Measurements from ENCODE around the gene MS4A7. TPM values are rescaled to one million over a fixed set of nuclear protein-coding genes. Genes with fewer than 3 reads are reported as not detected.

MS4A7 gene
- polyA plus RNA-seq, 2 of the 4 experiments (the other 2 are of a cell fraction) = not detected

- Histone ChIP-seq H3K4me2 (no peak overlapping the region), H3K9me3 (no peaks in the 10 kb centered on the region), H3K4me1 (peaks cover 7% of the 10 kb centered on the region; the same call in 1 of the 3 replicates), H3K4me3 (no peak overlapping the region), H3K27ac (no peak overlapping the region)
- TF ChIP-seq EHF (CRISPR knock-in tag; IDR thresholded peaks at IDR 0.05) = no peak
- TF ChIP-seq USF2 (IDR thresholded peaks at IDR 0.05) = no peak
- no peak for TF ChIP-seq RARB (CRISPR knock-in tag; IDR thresholded peaks at IDR 0.05)
- no peak for TF ChIP-seq FOSL2 (IDR thresholded peaks at IDR 0.05)
- no peak for TF ChIP-seq FOSL2 (CRISPR knock-in tag; IDR thresholded peaks at IDR 0.05)
- no peak for TF ChIP-seq ZSCAN20 (CRISPR knock-in tag; IDR thresholded peaks at IDR 0.05)
- no peak for TF ChIP-seq JUNB (IDR thresholded peaks at IDR 0.05)
- TF ChIP-seq GATA3 (IDR thresholded peaks at IDR 0.05; ENCODE audit: borderline replicate concordance) = no peak
- no peak for TF ChIP-seq HOXB13 (CRISPR knock-in tag; IDR thresholded peaks at IDR 0.05; ENCODE audit: low read depth)
- TF ChIP-seq HDAC2 (IDR thresholded peaks at IDR 0.05) = no peak
- TF ChIP-seq HOXB5 (CRISPR knock-in tag; IDR thresholded peaks at IDR 0.05) = no peak
- TF ChIP-seq REST (IDR thresholded peaks at IDR 0.05) = no peak
- FAIRE-seq = peak; percentile 32
- no peak for DNase-seq (ENCODE audit: low read depth in 1 of 2, low spot score in 1 of 2)
- ChIA-PET POLR2A (no interaction called here), CTCF (interaction anchor here (2.6 kb wide), 1 partner anchor 9 kb away, joined by 9 read pairs; no protein-coding TSS in a partner anchor)
- no peak for ATAC-seq
- 0% methylated on average over 1 of the region's 1 CpG for WGBS (ENCODE audit: missing lambda C conversion rate)
Measured at GRCh38 chr11:60371854-60372253, 6.5 kb upstream of the MS4A7 start.

- no peak overlapping the region for H3K4me2 ChIP-seq
- CTCF ChIA-PET = interaction anchor here (2.6 kb wide), 1 partner anchor 10 kb away, joined by 9 read pairs; no protein-coding TSS in a partner anchor
- no peak for ATAC-seq
- TF ChIP-seq ELK1 (IDR thresholded peaks at IDR 0.05; ENCODE audit: low read depth, low read length) = no peak
- TF ChIP-seq NR3C1 (IDR thresholded peaks at IDR 0.05) = no peak
- no peak for TF ChIP-seq POLR2A (IDR thresholded peaks at IDR 0.05; ENCODE audit: low read length)
- TF ChIP-seq FOSL2 (IDR thresholded peaks at IDR 0.05) = no peak
- no peak for TF ChIP-seq FOSL2 (CRISPR knock-in tag; IDR thresholded peaks at IDR 0.05)
- TF ChIP-seq NFE2L2 (conservative IDR thresholded peaks at IDR 0.05; ENCODE audit: low read length) = no peak
- TF ChIP-seq HEYL (CRISPR knock-in tag; IDR thresholded peaks at IDR 0.05) = no peak
- no peak for TF ChIP-seq REST (IDR thresholded peaks at IDR 0.05)
- TF ChIP-seq MAZ (IDR thresholded peaks at IDR 0.05; ENCODE audit: borderline replicate concordance, low read depth, low read length) = no peak
- TF ChIP-seq HOXA7 (CRISPR knock-in tag; IDR thresholded peaks at IDR 0.05) = no peak
- TF ChIP-seq HOXB5 (CRISPR knock-in tag; IDR thresholded peaks at IDR 0.05) = no peak
- TF ChIP-seq SREBF2 (IDR thresholded peaks at IDR 0.05) = no peak
- no peak for TF ChIP-seq EP300 (IDR thresholded peaks at IDR 0.05)
- TF ChIP-seq CTCF (IDR thresholded peaks at IDR 0.05) = no peak
- no peak for TF ChIP-seq EHMT2 (IDR thresholded peaks at IDR 0.05; ENCODE audit: low read depth)
- no peak overlapping the region for H3K4me3 ChIP-seq
- FAIRE-seq = no peak
- WGBS (ENCODE audit: missing lambda C conversion rate) = 1% methylated on average over 3 of the region's 3 CpGs
- no peaks in the 10 kb centered on the region for H3K9me3 ChIP-seq
- POLR2A ChIA-PET = no interaction called here
- no peak for DNase-seq (ENCODE audit: low read depth in 1 of 2, low spot score in 1 of 2)
- peaks cover 7% of the 10 kb centered on the region; the same call in 1 of the 3 replicates for H3K4me1 ChIP-seq
- no peak overlapping the region for H3K27ac ChIP-seq
Measured at GRCh38 chr11:60372767-60373166, 5.6 kb upstream of the MS4A7 start.
